Measurements from ENCODE around the gene IGFBPL1.
A peak's percentile ranks its signal among the peaks of the same experiment; 100 is the strongest.

The IGFBPL1 gene

DNA sequence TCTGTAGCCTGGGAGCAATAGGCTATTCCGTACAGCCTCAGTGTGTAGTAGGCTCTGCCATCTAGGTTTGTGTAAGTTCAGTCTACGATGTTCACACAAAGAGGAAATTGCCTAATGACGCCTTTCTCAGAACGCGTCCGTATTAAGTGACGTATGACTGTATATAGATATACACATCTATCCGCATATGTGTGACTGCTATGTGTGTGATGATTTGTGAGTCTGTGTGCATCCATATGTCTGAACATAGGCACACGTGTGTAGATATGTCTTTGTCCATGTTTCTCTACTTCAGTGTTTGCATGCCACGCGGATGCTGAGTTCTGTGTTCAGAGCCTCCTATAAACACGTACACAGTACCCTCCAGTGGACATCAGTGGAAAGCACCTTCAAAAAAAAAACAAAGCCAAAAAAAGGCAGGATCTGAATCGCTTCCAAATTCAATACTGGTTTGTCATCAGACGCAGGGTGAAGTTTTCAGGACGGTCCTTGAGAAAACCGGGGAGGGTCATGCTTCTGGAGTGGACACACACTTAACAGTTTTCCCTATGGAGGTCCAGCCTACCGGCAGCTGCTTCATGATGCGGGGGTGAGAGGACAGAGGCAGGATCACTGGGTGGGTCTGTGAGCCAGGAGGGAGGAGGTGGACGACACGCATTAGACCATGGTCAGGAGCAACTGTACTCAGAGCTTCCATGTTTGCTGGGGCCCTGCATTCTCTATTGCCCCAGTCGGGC lies 61.2 kb downstream of the IGFBPL1 start:
- no peaks in the 10 kb centered on the region for H3K27me3 ChIP-seq (replicated peaks in 2 of 5; ENCODE audit: control insufficient read depth in 4 of 5, insufficient read depth in 5 of 5, low read length in 4 of 5)
- peaks cover 0 to 21% (median 8%) of the 10 kb centered on the region in 4 experiments for H3K4me1 ChIP-seq (ENCODE audit: control extremely low read depth in 1 of 4, control insufficient read depth in 4 of 4, insufficient read depth in 4 of 4, low read length in 3 of 4)
- ChIA-PET POLR2A (no interaction called here), CTCF (interaction anchor here (0.7 to 2.6 kb wide), 14 partner anchors 9 to 460 kb away, joined by 3 to 8 read pairs (median 4); no protein-coding TSS in a partner anchor)
- no peak overlapping the region for H3K27ac ChIP-seq (ENCODE audit: insufficient read depth in 1 of 2, low read depth in 1 of 2, low read length in 2 of 2, poor library complexity in 1 of 2, severe bottlenecking in 2 of 2)
- peak overlapping the region in 5 of 7 experiments; percentile 28 to 74 (median 52) for H3K4me3 ChIP-seq (ENCODE audit: control insufficient read depth in 1 of 7, extremely low read depth in 1 of 7, insufficient read depth in 4 of 7, low read depth in 2 of 7, low read length in 6 of 7)
- no peaks in the 10 kb centered on the region for H3K9me3 ChIP-seq (ENCODE audit: control extremely low read depth in 1 of 5, control insufficient read depth in 4 of 5, insufficient read depth in 2 of 5, low read depth in 1 of 5, low read length in 4 of 5)
- DNase-seq = peak; percentile 76 to 88 (median 88)
- WGBS (ENCODE audit: insufficient coverage) = 34% methylated on average over 14 of the region's 21 CpGs
- H3K36me3 ChIP-seq (ENCODE audit: control insufficient read depth in 4 of 4, insufficient read depth in 4 of 4, low read length in 3 of 4) = no peaks in the 10 kb centered on the region

DNA sequence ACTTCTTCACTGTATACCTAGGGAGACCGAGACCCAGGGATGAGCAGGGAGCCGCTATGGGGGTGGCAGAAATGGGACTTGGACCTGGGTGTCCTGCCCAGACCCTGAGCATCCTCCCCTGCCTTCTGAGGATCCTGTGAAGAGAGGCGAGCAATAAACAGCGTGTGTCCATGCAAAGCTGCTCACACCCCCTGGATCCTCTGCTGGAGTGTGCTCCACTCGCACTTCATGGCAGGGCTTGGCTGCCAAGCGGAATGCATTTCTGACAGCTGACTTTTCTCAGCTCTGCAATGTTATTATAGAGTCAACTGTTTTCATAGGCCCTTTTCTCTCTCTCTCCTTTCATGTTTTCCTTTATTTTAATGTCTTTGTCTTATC lies 62.8 kb downstream of the IGFBPL1 start:
- Histone ChIP-seq H3K27ac (ENCODE audit: insufficient read depth in 1 of 2, low read depth in 1 of 2, low read length in 2 of 2, poor library complexity in 1 of 2, severe bottlenecking in 2 of 2) (no peak overlapping the region), H3K4me1 (ENCODE audit: control extremely low read depth in 1 of 4, control insufficient read depth in 4 of 4, insufficient read depth in 4 of 4, low read length in 3 of 4) (peaks cover 0 to 35% (median 17%) of the 10 kb centered on the region in 4 experiments), H3K27me3 (replicated peaks in 2 of 5; ENCODE audit: control insufficient read depth in 4 of 5, insufficient read depth in 5 of 5, low read length in 4 of 5) (no peaks in the 10 kb centered on the region), H3K9me3 (ENCODE audit: control extremely low read depth in 1 of 5, control insufficient read depth in 4 of 5, insufficient read depth in 2 of 5, low read depth in 1 of 5, low read length in 4 of 5) (no peaks in the 10 kb centered on the region), H3K4me3 (ENCODE audit: control insufficient read depth in 1 of 7, extremely low read depth in 1 of 7, insufficient read depth in 4 of 7, low read depth in 2 of 7, low read length in 6 of 7) (no peak overlapping the region), H3K36me3 (ENCODE audit: control insufficient read depth in 4 of 4, insufficient read depth in 4 of 4, low read length in 3 of 4) (no peaks in the 10 kb centered on the region)
- ChIA-PET CTCF (interaction anchor here (0.7 to 2.2 kb wide), 6 partner anchors 17 to 459 kb away, joined by 3 to 10 read pairs (median 4); no protein-coding TSS in a partner anchor), POLR2A (no interaction called here)
- WGBS (ENCODE audit: insufficient coverage) = 100% methylated on average over 6 of the region's 6 CpGs
- DNase-seq = no peak

GRCh38 chr9:38360839-38361472 lies 63.3 kb downstream of the IGFBPL1 start:
- Histone ChIP-seq H3K4me3 (ENCODE audit: control insufficient read depth in 1 of 7, extremely low read depth in 1 of 7, insufficient read depth in 4 of 7, low read depth in 2 of 7, low read length in 6 of 7) (no peak overlapping the region), H3K27me3 (replicated peaks in 2 of 5; ENCODE audit: control insufficient read depth in 4 of 5, insufficient read depth in 5 of 5, low read length in 4 of 5) (no peaks in the 10 kb centered on the region), H3K27ac (ENCODE audit: insufficient read depth in 1 of 2, low read depth in 1 of 2, low read length in 2 of 2, poor library complexity in 1 of 2, severe bottlenecking in 2 of 2) (no peak overlapping the region), H3K36me3 (ENCODE audit: control insufficient read depth in 4 of 4, insufficient read depth in 4 of 4, low read length in 3 of 4) (no peaks in the 10 kb centered on the region), H3K9me3 (ENCODE audit: control extremely low read depth in 1 of 5, control insufficient read depth in 4 of 5, insufficient read depth in 2 of 5, low read depth in 1 of 5, low read length in 4 of 5) (no peaks in the 10 kb centered on the region), H3K4me1 (ENCODE audit: control extremely low read depth in 1 of 4, control insufficient read depth in 4 of 4, insufficient read depth in 4 of 4, low read length in 3 of 4) (peaks cover 0 to 35% (median 17%) of the 10 kb centered on the region in 4 experiments)
- ChIA-PET POLR2A (no interaction called here), CTCF (interaction anchor here (0.7 to 2.2 kb wide), 5 partner anchors 18 to 458 kb away, joined by 3 to 10 read pairs (median 6); no protein-coding TSS in a partner anchor)
- WGBS (ENCODE audit: insufficient coverage) = 86% methylated on average over 6 of the region's 7 CpGs
- DNase-seq = no peak

GRCh38 chr9:38359689-38360385 lies 64.4 kb downstream of the IGFBPL1 start:
- WGBS (ENCODE audit: insufficient coverage) = 77% methylated on average over 5 of the region's 5 CpGs
- no peak for DNase-seq
- POLR2A ChIA-PET = no interaction called here
- Histone ChIP-seq H3K27me3 (replicated peaks in 2 of 5; ENCODE audit: control insufficient read depth in 4 of 5, insufficient read depth in 5 of 5, low read length in 4 of 5) (no peaks in the 10 kb centered on the region), H3K9me3 (ENCODE audit: control extremely low read depth in 1 of 5, control insufficient read depth in 4 of 5, insufficient read depth in 2 of 5, low read depth in 1 of 5, low read length in 4 of 5) (no peaks in the 10 kb centered on the region), H3K36me3 (ENCODE audit: control insufficient read depth in 4 of 4, insufficient read depth in 4 of 4, low read length in 3 of 4) (no peaks in the 10 kb centered on the region), H3K27ac (ENCODE audit: insufficient read depth in 1 of 2, low read depth in 1 of 2, low read length in 2 of 2, poor library complexity in 1 of 2, severe bottlenecking in 2 of 2) (no peak overlapping the region), H3K4me1 (ENCODE audit: control extremely low read depth in 1 of 4, control insufficient read depth in 4 of 4, insufficient read depth in 4 of 4, low read length in 3 of 4) (peaks cover 0 to 35% (median 17%) of the 10 kb centered on the region in 4 experiments), H3K4me3 (ENCODE audit: control insufficient read depth in 1 of 7, extremely low read depth in 1 of 7, insufficient read depth in 4 of 7, low read depth in 2 of 7, low read length in 6 of 7) (no peak overlapping the region)
- CTCF ChIA-PET = interaction anchor here (2.2 to 2.6 kb wide), 2 partner anchors 25 to 446 kb away, joined by 10 read pairs; no protein-coding TSS in a partner anchor

- no peak for DNase-seq
- H3K36me3 ChIP-seq (ENCODE audit: control insufficient read depth in 4 of 4, insufficient read depth in 4 of 4, low read length in 3 of 4) = no peaks in the 10 kb centered on the region
- ChIA-PET POLR2A (no interaction called here), CTCF (interaction anchor here (2.6 kb wide), 1 partner anchor 24 kb away, joined by 10 read pairs; no protein-coding TSS in a partner anchor)
- H3K9me3 ChIP-seq (ENCODE audit: control extremely low read depth in 1 of 5, control insufficient read depth in 4 of 5, insufficient read depth in 2 of 5, low read depth in 1 of 5, low read length in 4 of 5) = no peaks in the 10 kb centered on the region
- 88% methylated on average over 5 of the region's 6 CpGs for WGBS (ENCODE audit: insufficient coverage)
- peaks cover 0 to 35% (median 17%) of the 10 kb centered on the region in 4 experiments for H3K4me1 ChIP-seq (ENCODE audit: control extremely low read depth in 1 of 4, control insufficient read depth in 4 of 4, insufficient read depth in 4 of 4, low read length in 3 of 4)
- no peaks in the 10 kb centered on the region for H3K27me3 ChIP-seq (replicated peaks in 2 of 5; ENCODE audit: control insufficient read depth in 4 of 5, insufficient read depth in 5 of 5, low read length in 4 of 5)
- no peak overlapping the region for H3K27ac ChIP-seq (ENCODE audit: insufficient read depth in 1 of 2, low read depth in 1 of 2, low read length in 2 of 2, poor library complexity in 1 of 2, severe bottlenecking in 2 of 2)
- H3K4me3 ChIP-seq (ENCODE audit: control insufficient read depth in 1 of 7, extremely low read depth in 1 of 7, insufficient read depth in 4 of 7, low read depth in 2 of 7, low read length in 6 of 7) = no peak overlapping the region
Observed at GRCh38 chr9:38359297-38359653, 65.0 kb downstream of the IGFBPL1 start.

- Histone ChIP-seq H3K4me3 (ENCODE audit: control insufficient read depth in 1 of 7, extremely low read depth in 1 of 7, insufficient read depth in 4 of 7, low read depth in 2 of 7, low read length in 6 of 7) (no peak overlapping the region), H3K9me3 (ENCODE audit: control extremely low read depth in 1 of 5, control insufficient read depth in 4 of 5, insufficient read depth in 2 of 5, low read depth in 1 of 5, low read length in 4 of 5) (no peaks in the 10 kb centered on the region), H3K27me3 (replicated peaks in 2 of 5; ENCODE audit: control insufficient read depth in 4 of 5, insufficient read depth in 5 of 5, low read length in 4 of 5) (no peaks in the 10 kb centered on the region), H3K36me3 (ENCODE audit: control insufficient read depth in 4 of 4, insufficient read depth in 4 of 4, low read length in 3 of 4) (no peaks in the 10 kb centered on the region), H3K27ac (ENCODE audit: insufficient read depth in 1 of 2, low read depth in 1 of 2, low read length in 2 of 2, poor library complexity in 1 of 2, severe bottlenecking in 2 of 2) (no peak overlapping the region), H3K4me1 (ENCODE audit: control extremely low read depth in 1 of 4, control insufficient read depth in 4 of 4, insufficient read depth in 4 of 4, low read length in 3 of 4) (peaks cover 0 to 35% (median 17%) of the 10 kb centered on the region in 4 experiments)
- CTCF ChIA-PET = interaction anchor here (1.0 to 2.6 kb wide), 5 partner anchors 18 to 417 kb away, joined by 3 to 10 read pairs (median 4); no protein-coding TSS in a partner anchor
- no peak for DNase-seq
- WGBS (ENCODE audit: insufficient coverage) = 82% methylated on average over 7 of the region's 9 CpGs
- POLR2A ChIA-PET = no interaction called here
Observed at GRCh38 chr9:38358390-38359296, 65.6 kb downstream of the IGFBPL1 start.

All from common myeloid progenitor, CD34-positive (primary cell).